ENCODE data around the gene MT1B.
"Not testable (repeated sequence)": the region's sequence is repeated elsewhere in the genome, so short reads cannot be mapped to it uniquely, and the experiment has no call there.

The MT1B gene

GRCh38 chr16:56616608-56617211 lies 35.0 kb upstream of the MT1B start:
- TF ChIP-seq CTCF (IDR thresholded peaks at IDR 0.05): no peak
- H3K4me3 Mint-ChIP-seq: peak overlapping the region; percentile 80
- no peaks in the 10 kb centered on the region for H3K9me3 Mint-ChIP-seq
- no peak overlapping the region for H3K27ac Mint-ChIP-seq
- peaks cover 98% of the 10 kb centered on the region for H3K27me3 Mint-ChIP-seq (ENCODE audit: low read depth, poor library complexity)
- H3K36me3 Mint-ChIP-seq (ENCODE audit: low read depth): no peaks in the 10 kb centered on the region
- peaks cover 29% of the 10 kb centered on the region for H3K4me1 Mint-ChIP-seq
- no peak for DNase-seq

DNA sequence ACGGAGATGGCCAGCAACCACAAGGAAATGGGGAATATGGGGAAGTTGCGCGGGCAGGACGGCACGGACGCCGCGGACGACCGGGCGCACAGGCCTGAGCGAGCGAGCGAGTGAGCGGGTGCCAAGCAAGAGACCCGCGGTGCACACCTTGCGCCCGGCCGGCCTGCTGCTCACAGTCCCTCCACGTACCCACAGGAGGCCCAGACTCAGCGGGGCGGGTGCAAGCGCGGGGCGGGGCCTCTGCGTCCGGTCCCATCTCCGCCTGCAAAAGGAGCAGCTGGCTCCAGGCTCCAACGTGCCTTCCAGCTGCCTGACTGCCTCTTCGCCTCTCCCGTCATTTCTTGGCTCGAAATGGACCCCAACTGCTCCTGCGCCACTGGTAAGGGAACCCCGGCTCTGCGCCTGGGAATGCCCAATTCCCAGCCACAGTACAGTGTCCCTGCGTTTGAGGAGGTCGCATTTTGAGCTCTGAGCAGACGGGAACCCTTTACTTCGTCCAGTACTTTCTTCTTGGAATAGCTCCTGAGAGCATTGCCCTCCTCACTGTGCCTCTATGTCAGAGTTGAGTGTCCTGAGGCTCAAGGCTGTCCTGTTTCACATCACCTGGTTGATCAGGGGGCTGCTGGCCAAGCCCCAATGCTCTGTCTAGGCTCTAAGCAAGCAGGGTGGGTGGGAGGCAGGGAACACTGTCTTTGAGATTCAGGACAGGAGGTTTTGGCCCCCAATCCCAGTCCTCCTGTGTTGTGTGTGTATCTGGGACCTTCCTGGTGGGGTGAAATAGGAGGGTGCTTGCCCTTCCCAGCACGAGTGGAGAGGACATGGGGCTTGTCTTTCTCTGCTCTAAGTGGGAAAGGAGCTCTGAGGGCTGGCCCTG lies 34.2 kb upstream of the MT1B start:
- peak; percentile 67 for DNase-seq
- H3K36me3 Mint-ChIP-seq (ENCODE audit: low read depth): no peaks in the 10 kb centered on the region

DNA sequence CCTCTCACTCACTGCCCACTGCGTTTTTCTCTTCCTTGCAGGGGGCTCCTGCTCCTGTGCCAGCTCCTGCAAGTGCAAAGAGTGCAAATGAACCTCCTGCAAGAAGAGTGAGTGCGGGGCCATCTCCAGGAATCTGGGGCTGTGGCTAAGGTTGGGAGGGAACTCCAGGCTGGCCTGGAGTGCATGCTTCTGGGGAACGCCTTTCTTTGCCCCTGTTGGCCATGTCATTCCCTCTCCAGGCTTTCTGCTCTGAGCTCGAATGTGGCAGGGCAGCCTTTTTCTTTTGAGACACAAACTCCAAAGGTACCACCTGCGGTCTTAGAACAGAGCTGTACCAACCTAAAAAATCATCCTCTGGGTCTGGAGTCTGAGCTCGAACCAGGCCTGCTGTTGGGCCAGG lies 33.5 kb upstream of the MT1B start:
- Mint-ChIP-seq H3K4me3 (no peak overlapping the region), H3K4me1 (peaks cover 31% of the 10 kb centered on the region), H3K36me3 (ENCODE audit: low read depth) (no peaks in the 10 kb centered on the region), H3K9me3 (peaks cover 6% of the 10 kb centered on the region), H3K27me3 (ENCODE audit: low read depth, poor library complexity) (peaks cover 100% of the 10 kb centered on the region), H3K27ac (no peak overlapping the region)
- no peak for DNase-seq
- no peak for TF ChIP-seq CTCF (IDR thresholded peaks at IDR 0.05)

More for the DNA sequence above, 34.2 kb upstream of the MT1B start:
- peaks cover 31% of the 10 kb centered on the region for H3K4me1 Mint-ChIP-seq
- peaks cover 100% of the 10 kb centered on the region for H3K27me3 Mint-ChIP-seq (ENCODE audit: low read depth, poor library complexity)
- no peak overlapping the region for H3K27ac Mint-ChIP-seq
- no peaks in the 10 kb centered on the region for H3K9me3 Mint-ChIP-seq
- TF ChIP-seq CTCF (IDR thresholded peaks at IDR 0.05): no peak
- peak overlapping the region; percentile 80 for H3K4me3 Mint-ChIP-seq

DNA sequence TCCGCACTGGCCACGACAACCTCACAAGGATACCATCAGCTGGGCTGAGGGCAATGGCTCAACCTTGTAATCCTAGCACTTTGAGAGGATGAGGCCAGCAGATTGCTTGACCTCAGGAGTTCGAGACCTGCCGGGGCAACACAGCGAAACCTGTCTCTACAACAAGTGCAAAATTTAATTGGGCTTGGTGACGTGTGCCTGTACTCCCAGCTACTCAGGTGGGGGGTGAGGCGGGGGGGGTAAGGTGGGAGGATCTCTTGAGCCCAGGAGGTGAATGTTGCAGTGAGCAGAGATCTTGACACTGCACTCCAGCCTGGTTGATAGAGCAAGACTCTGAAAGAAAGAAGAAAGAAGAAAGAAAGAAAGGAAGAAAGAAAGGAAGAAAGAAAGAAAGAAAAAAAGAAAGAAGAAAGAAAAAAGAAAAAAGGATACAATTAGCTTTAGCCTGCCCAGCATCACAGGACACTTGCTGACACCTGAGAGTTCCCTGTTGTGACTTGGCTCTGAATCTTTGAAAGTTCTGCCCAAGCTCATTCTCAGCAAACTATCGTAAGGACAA lies 31.3 kb upstream of the MT1B start:
- peaks cover 36% of the 10 kb centered on the region for H3K4me1 Mint-ChIP-seq
- no peak overlapping the region for H3K27ac Mint-ChIP-seq
- H3K36me3 Mint-ChIP-seq (ENCODE audit: low read depth): no peaks in the 10 kb centered on the region
- peaks cover 18% of the 10 kb centered on the region for H3K9me3 Mint-ChIP-seq
- peaks cover 100% of the 10 kb centered on the region for H3K27me3 Mint-ChIP-seq (ENCODE audit: low read depth, poor library complexity)
- TF ChIP-seq CTCF (IDR thresholded peaks at IDR 0.05): no peak
- H3K4me3 Mint-ChIP-seq: peak overlapping the region; percentile 14
- no peak for DNase-seq

DNA sequence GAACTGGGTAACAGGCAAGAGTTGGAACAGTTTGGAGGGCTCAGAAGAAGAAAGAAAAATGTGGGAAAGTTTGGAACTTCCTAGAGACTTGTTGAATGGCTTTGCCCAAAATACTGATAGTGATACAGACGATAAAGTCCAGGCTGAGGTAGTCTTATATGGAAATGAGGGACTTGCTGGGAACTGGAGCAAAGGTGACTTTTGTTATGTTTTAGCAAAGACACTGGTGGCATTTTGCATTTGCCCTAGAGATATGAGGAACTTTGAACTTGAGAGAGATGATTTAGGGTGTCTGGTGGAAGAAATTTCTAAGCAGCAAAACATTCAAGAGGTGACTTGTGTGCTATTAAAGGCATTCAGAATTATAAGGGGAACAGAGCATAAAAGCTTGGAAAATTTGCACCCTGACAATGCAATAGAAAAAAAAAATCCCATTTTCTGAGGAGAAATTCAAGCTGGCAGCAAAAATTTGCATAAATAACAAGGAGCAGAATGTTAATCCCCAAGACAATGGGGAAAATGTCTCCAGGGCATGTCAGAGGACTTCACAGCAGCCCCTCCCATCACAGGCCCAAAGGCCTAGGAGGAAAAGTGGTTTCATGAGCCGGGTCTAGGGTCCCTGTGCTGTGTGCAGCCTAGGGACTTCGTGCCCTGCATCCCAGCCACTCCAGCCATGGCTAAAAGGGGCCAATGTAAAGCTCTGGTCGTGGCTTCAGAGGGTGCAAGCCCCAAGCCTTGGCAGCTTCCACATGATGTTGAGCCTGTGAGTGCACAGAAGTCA lies 29.8 kb upstream of the MT1B start:
- H3K4me1 Mint-ChIP-seq: peaks cover 42% of the 10 kb centered on the region
- not testable (repeated sequence) for H3K27ac Mint-ChIP-seq

GRCh38 chr16:56623184-56623583 lies 28.5 kb upstream of the MT1B start:
- DNase-seq; H3K27ac Mint-ChIP-seq; H3K4me3 Mint-ChIP-seq; H3K36me3 Mint-ChIP-seq (ENCODE audit: low read depth): not testable (repeated sequence)
- Mint-ChIP-seq H3K27me3 (ENCODE audit: low read depth, poor library complexity) (peaks cover 100% of the 10 kb centered on the region), H3K9me3 (peaks cover 18% of the 10 kb centered on the region), H3K4me1 (peaks cover 34% of the 10 kb centered on the region)

More for the DNA sequence above, 29.8 kb upstream of the MT1B start:
- H3K36me3 Mint-ChIP-seq (ENCODE audit: low read depth); DNase-seq; H3K4me3 Mint-ChIP-seq: not testable (repeated sequence)
- Mint-ChIP-seq H3K27me3 (ENCODE audit: low read depth, poor library complexity) (peaks cover 100% of the 10 kb centered on the region), H3K9me3 (peaks cover 18% of the 10 kb centered on the region)
